ENCODE measurements around the gene CD86.

DNA sequence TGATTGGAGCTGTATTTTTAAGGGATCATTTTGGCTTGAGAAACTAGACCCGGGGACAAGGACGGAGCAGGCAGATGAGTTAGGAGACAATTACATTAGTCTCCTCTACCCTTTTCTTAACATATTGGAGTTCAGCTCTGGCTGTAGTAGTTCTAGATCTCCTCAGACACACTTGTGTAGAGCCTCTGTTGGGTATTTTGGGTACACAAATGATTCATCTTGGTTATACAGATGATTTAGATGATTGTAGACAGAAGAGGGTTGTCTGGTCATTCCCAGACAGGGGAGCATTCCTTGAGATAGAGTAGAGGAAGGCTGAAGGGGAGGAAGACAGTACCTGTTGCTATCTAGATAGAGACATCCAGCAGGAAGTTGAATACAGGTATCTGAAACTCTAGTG, 43.4 kb downstream of the CD86 start:
- no peak for TF ChIP-seq POLR2A (IDR thresholded peaks at IDR 0.05)
- TF ChIP-seq, protein P1, sequence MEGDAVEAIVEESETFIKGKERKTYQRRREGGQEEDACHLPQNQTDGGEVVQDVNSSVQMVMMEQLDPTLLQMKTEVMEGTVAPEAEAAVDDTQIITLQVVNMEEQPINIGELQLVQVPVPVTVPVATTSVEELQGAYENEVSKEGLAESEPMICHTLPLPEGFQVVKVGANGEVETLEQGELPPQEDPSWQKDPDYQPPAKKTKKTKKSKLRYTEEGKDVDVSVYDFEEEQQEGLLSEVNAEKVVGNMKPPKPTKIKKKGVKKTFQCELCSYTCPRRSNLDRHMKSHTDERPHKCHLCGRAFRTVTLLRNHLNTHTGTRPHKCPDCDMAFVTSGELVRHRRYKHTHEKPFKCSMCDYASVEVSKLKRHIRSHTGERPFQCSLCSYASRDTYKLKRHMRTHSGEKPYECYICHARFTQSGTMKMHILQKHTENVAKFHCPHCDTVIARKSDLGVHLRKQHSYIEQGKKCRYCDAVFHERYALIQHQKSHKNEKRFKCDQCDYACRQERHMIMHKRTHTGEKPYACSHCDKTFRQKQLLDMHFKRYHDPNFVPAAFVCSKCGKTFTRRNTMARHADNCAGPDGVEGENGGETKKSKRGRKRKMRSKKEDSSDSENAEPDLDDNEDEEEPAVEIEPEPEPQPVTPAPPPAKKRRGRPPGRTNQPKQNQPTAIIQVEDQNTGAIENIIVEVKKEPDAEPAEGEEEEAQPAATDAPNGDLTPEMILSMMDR (IDR thresholded peaks at IDR 0.05), result no peak

Data from Peyer's patch (tissue), 4 donors.